Measurements from ENCODE around the gene FOSL2. TPM values are rescaled to one million over a fixed set of nuclear protein-coding genes. Genes with fewer than 3 reads are reported as not detected.

The FOSL2 gene
- total and polyA plus RNA-seq, 3 donors from 2014 or later = 14.1 to 39.7 (median 24.3) TPM

- Histone ChIP-seq H3K9me3 (no peaks in the 10 kb centered on the region), H3K27ac (no peak overlapping the region), H3K27me3 (no peaks in the 10 kb centered on the region), H3K36me3 (ENCODE audit: low read depth, missing control alignments) (no peaks in the 10 kb centered on the region), H3K4me3 (no peak overlapping the region), H3K4me1 (no peaks in the 10 kb centered on the region)
- TF ChIP-seq POLR2A (IDR thresholded peaks at IDR 0.05) (no peak), CTCF (IDR thresholded peaks at IDR 0.05) (no peak)
- no peak for DNase-seq
- intact Hi-C loops (cut with DNase I; ENCODE audit: low total_unique reads) = no loop called here
- 90 to 91% methylated on average over 4 of the region's 4 CpGs for WGBS, 2 donors
Observed at GRCh38 chr2:28435241-28435640, 42.6 kb downstream of the FOSL2 start.

DNA sequence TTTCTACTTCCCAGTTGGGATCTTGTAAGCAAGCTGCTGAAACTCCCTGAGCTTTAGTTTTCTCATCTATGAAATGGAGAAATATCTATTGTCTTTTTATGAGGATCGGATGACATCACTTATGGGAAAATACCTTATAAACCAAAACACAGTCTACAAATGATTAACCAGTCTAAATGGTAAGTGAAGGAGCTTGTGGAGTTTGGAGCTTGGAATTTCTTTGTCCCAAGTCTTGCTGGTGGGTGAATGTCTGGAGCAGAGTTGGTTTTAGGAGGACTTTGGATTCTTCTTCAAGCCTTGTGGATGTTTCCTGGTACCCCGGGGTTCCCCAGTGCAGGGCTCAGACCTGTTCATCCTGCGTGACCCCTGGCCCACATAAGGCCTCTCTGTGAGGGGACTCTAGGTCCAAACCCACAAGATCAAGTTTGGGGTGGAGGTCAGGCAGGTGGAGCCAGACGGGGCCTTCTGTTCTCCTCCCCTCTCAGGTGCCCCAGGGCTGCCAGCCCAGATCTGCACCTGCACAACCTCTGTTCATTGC lies 43.2 kb downstream of the FOSL2 start:
- 95% methylated on average over 4 of the region's 4 CpGs for WGBS, 2 donors
- Histone ChIP-seq H3K4me3 (no peak overlapping the region), H3K27me3 (no peaks in the 10 kb centered on the region), H3K27ac (no peak overlapping the region), H3K9me3 (no peaks in the 10 kb centered on the region), H3K4me1 (no peaks in the 10 kb centered on the region), H3K36me3 (ENCODE audit: low read depth, missing control alignments) (no peaks in the 10 kb centered on the region)
- no peak for TF ChIP-seq CTCF (IDR thresholded peaks at IDR 0.05)
- TF ChIP-seq POLR2A (IDR thresholded peaks at IDR 0.05) = no peak
- DNase-seq = no peak
- intact Hi-C loops (cut with DNase I; ENCODE audit: low total_unique reads) = no loop called here

DNA sequence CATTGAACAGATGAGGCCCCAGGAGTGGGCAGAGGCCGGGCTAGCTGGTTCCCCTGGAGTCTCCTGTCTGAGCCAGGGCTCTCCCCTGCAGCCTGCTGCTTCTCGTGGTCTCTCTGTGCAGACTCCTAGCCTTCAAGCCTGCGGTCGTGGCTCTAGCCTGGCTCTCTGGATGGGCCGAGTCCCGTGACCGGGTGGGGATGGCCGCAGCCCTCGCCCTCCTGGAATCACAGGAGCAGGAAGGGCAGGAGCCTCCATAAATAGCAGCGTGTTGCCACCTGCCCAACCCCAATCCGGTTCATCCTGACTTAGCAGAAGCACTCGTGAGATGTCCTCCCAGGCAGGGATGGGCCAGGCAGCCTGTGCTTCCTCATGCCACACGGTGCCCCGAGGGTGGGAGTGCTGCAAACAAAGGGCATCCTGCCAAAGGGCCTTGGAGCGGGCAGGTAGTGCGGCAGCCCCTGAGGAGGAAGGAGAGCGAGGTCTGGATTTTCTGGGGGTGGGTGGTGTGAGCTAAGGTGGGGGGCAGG lies 43.9 kb downstream of the FOSL2 start:
- intact Hi-C loops (cut with DNase I; ENCODE audit: low total_unique reads) = no loop called here
- H3K27ac ChIP-seq = no peak overlapping the region
- no peak for TF ChIP-seq CTCF (IDR thresholded peaks at IDR 0.05)
- TF ChIP-seq POLR2A (IDR thresholded peaks at IDR 0.05) = no peak
- H3K27me3 ChIP-seq = no peaks in the 10 kb centered on the region
- no peaks in the 10 kb centered on the region for H3K36me3 ChIP-seq (ENCODE audit: low read depth, missing control alignments)
- DNase-seq = no peak
- H3K9me3 ChIP-seq = no peaks in the 10 kb centered on the region
- 84 to 91% methylated on average over 15 of the region's 17 CpGs for WGBS, 2 donors
- H3K4me1 ChIP-seq = no peaks in the 10 kb centered on the region
- H3K4me3 ChIP-seq = no peak overlapping the region

GRCh38 chr2:28437149-28437835 lies 44.6 kb downstream of the FOSL2 start:
- H3K27me3 ChIP-seq = no peaks in the 10 kb centered on the region
- no peak for DNase-seq
- intact Hi-C loops (cut with DNase I; ENCODE audit: low total_unique reads) = no loop called here
- no peaks in the 10 kb centered on the region for H3K9me3 ChIP-seq
- no peak overlapping the region for H3K4me3 ChIP-seq
- WGBS, 2 donors = 67 to 80% methylated on average over 12 to 18 of the region's 18 CpGs
- TF ChIP-seq POLR2A (IDR thresholded peaks at IDR 0.05) = no peak
- no peak for TF ChIP-seq CTCF (IDR thresholded peaks at IDR 0.05)
- no peaks in the 10 kb centered on the region for H3K4me1 ChIP-seq
- no peak overlapping the region for H3K27ac ChIP-seq
- no peaks in the 10 kb centered on the region for H3K36me3 ChIP-seq (ENCODE audit: low read depth, missing control alignments)

GRCh38 chr2:28437918-28438317 lies 45.3 kb downstream of the FOSL2 start:
- Histone ChIP-seq H3K36me3 (ENCODE audit: low read depth, missing control alignments) (no peaks in the 10 kb centered on the region), H3K27me3 (no peaks in the 10 kb centered on the region), H3K27ac (no peak overlapping the region), H3K4me3 (no peak overlapping the region), H3K4me1 (no peaks in the 10 kb centered on the region), H3K9me3 (no peaks in the 10 kb centered on the region)
- intact Hi-C loops (cut with DNase I; ENCODE audit: low total_unique reads) = no loop called here
- TF ChIP-seq POLR2A (IDR thresholded peaks at IDR 0.05) = no peak
- TF ChIP-seq CTCF (IDR thresholded peaks at IDR 0.05) = no peak
- no peak for DNase-seq
- 86 to 90% methylated on average over 3 to 5 of the region's 5 CpGs for WGBS, 2 donors
